SKM-1 treated with dmso at 0.1 percent for 144 hours (cell line): ENCODE data around the gene TFDP1.

Source experiments
- DNase-seq: peaks from one replicate; lab custom pipeline; 2025; ENCODE audit not compliant: unreplicated experiment; lab: John Stamatoyannopoulos, UW

The TFDP1 gene

DNA sequence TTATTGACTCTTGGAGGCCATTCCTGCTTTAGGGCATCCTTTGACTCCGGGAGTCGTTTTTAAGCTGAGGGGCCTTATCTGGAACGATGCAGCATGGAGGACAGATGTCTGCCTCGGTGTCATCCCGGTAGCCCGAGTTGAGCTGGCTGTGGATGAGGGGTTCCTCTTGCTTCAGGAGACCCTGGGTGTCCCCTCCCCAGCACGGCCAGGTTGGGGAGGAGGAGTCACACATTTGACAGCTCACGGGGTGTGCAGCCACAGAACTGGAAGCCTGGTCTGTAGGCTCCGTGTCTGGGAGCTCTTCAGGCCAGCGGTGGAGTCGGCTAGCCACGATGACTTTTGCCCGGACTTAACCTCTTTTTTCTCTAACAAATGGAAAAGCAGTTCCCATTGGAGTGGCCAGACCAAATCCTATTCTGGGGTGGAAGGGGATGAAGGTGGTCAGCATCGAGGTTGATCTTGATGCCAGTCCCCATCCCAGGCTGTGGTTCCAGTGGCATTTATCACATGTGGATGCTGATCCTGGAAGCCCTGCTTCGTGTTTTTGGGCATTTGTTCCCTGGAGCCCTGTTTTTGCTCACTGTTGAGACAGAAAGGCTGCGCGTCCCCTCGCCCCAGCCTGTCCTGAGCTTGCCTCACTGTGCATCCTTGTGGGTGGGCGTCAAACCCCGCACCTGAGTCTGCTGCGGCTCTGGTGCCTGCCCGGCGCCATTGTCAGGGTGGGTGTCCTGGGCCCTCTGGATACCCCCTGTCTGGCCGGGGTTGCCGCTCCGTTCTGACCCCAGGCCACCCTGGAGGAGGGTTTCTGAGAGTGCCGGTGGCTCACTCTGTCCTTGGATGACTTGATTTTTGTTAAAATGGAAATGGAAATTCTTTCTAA lies 12.0 kb downstream of the TFDP1 start:
- DNase-seq, result no peak

DNA sequence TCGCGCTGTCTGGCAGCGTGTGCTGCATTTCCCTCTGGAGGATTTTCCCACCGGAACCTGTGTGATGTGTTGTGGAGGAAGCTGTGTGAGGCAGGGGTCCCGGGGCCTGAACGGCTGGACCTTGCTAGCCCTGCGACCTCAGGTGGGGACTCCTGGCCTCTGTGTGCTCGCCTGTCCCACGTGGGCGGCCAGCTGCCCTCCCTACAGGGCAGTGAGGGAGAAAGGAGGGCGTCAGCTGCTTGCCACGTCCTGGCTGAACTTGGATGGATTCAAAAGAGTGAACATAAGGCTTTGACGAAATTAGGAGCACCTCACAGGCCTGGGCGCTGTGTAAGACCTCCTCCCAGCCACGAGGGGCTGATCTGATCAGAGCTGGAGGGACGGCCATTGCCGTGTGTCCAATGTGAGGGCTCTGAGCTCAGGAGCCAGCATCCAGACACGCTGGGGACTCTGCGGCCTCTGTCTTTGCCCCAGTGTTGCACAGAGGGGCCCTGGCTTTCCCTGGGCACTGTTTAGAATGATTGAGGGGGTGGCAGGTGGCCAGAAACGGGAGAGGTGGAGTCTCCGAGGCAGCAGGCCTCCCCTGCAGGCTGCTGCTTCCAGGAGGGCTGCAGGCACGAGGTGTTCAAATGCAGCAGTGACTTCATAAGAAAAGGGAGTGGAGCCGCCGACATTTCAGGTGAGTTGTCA lies 13.0 kb downstream of the TFDP1 start:
- DNase-seq, result no peak

DNA sequence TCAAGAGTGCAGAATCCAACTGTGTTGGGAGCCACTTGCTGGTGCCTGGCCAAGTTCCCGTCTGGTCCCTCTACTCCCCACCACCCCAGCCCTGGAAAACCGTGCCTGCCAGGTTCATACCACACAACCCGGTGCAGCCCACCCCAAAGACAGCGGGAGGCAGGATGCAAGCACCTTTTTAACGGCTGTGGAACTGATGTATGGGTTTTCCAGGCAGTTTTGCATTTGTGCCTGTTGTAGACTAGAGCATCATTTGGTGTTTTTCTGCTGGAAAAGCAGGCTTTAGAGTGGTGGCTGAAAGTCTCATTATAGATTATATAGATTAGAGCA lies 13.5 kb downstream of the TFDP1 start:
- DNase-seq, result no peak

DNA sequence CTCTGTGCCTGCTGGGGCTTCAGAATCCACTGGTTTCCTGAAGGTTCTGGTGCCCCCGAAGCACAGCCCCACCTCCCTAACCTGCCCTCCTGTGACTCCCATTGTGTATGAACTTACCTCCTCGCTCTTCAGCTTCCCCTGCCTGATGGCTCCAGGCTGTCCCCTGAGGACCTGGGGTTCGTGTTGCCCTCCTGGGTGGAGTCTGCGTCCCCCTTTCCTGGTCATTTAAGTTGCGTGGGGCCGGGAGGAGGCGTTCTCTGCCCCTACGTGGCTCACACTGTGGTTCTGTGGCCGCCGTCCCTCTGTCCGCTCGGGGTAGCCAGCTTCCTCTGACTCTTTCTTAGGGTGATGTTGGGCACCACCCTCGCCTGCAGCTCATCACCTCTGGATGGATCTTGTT lies 13.9 kb downstream of the TFDP1 start:
- no peak for DNase-seq

DNA sequence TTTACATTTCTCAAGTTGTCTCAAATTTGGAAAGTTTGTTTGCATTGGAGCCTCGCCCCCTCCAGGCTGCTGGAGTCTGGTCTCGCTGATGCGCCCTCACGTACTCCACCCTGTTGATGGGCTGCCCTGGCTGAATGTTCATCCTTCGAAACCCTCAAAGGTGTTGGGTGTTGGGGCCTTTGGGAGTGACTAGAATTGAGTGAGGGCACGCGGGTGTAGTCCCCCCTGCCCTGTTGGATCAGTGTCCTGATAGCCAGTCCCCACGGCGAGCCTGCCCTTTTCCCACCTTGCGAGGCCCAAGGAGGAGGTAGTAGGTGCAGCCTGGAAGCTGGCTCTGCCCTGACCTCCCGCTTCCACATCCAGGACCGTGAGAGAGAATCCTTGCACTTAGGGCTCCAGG lies 14.8 kb downstream of the TFDP1 start:
- DNase-seq, result no peak

DNA sequence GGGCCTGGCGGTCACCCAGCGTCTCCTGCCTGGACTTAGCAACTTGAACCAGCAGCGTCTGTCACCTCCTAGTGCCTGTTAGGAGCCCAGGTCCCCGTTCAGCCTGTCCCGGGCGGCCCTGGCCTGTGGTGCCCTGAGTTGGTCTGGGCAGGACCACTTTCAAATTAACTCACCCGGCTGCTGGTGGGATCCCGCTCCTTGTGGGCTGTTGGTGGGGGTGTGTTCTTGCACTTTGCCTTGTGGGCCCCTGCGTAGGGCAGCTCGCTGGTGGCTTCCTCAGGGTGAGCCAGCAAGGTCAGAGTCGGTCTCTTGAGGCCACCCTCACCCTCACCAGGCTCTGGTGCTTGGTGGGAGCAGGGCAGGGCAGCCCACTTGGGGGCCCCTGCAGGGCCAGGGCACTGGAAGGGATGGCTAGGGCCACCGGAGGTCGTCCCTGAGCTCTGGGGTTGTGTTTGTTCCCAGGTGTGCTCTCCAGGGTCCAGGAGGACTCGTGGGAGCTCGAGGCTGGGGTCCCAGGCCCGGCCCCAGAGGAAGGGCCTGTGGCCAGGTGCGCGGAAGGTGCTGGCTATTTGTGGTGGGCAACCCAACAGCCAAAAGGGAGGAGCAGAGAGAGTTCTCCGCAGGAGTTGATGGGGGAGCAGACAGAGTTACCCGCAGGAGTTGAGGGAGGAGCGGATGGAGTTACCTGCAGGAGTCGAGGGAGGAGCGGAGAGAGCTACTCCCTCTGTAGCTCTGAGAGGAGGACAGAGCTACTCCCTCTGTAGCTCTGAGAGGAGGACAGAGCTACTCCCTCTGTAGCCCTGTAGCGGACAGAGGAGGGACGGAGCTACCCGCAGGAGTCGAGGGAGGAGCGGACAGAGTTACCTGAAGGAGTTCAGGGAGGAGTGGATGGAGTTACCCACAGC lies 16.9 kb downstream of the TFDP1 start:
- DNase-seq, result no peak

DNA sequence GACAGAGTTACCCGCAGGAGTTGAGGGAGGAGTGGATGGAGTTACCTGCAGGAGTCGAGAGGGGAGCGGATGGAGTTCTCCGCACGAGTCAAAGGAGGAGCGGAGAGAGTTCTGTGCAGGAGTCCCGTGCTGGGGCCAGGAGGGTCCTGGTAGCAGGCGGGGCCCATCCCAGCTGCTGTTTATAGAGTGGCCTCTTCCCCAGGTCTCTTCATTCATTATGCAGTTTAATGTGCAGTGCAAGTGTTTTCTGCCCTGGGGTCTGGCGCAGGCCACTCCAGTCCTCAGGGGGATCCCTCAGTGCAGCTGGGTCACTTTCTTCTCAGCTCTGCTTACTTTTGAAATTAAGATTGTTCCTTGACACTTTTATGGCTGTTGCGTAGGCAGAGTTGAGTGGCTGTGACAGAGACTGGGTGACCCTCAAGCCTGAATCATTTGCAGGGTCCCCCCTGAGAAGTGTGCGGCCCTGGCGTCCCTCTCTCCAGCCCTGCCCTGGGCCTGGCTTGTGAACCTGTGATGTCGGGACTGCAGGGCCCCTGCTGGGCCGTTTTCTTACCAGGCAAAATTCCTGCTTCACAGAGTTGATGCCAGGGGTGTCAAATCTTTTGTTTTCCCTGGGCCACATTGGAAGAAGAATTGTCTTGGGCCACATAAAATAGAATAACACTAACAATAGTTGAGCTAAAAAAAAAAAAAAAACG lies 17.9 kb downstream of the TFDP1 start:
- no peak for DNase-seq

DNA sequence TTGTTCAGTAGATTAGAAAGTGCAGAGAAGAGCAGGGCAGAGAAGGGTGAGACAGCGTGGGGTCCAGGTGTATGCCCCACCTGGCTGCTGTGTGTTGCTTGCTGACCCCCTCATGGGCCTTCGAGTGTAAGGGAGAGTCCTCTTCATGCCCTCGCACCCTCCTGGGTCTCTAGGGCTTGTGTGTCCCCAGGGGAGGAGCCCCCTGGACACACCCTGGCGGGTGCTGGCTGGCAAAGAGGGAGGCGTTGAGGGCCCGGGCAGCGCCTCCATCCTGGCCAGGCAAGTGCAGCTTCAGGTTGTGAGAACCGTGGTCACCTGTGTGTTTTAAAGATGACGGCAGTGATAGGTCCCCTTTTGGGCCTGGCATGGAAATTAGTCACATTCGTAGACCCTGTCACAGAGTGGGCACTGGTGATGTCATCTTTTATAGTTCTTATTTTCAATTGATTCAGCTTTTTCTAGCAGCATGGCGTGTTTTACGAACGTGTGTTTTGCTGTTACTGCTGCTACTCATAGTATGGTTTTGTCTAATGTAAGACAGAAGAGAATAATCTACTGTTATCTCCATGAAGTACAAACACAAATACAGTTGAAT lies 18.7 kb downstream of the TFDP1 start:
- no peak for DNase-seq

DNA sequence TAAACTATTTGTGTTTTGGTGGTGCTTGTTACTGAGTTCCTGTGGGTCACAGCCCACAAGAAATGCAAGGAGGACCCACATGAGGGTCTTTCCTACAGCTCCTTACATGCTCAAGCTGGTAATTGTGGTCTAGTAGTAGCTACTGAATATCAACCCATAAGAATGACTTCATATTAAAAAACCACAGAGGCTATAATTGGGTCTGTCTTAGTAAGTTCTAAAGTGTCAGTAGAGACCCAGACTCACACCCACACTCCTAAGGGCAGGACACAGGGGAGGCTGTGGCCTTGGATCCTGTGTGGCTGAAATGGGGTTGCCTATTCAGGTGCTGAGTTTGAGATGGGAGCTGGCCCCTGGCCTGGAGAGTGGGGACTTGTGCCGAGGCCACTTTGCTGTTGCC lies 19.6 kb downstream of the TFDP1 start:
- DNase-seq, result no peak

DNA sequence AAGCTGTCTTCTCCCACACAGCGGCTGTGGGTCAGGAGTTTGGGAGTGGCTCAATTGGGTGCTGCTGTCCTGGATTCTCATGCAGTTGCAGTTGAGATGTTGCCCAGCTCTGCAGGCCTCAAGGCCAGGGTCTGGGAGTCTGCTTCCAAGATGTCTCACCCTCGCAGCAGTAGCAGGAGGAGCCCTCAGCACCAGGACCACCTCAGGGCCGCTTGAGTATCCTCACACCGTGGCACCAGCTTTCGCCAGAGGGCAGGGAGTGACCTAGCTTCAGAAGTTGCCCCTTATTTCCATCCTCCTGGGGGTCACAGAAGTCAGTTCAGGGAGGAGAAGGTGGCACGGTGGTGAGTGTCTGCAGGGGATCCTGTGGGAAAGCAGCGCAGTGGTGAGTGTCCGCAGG lies 20.9 kb downstream of the TFDP1 start:
- DNase-seq, result no peak

DNA sequence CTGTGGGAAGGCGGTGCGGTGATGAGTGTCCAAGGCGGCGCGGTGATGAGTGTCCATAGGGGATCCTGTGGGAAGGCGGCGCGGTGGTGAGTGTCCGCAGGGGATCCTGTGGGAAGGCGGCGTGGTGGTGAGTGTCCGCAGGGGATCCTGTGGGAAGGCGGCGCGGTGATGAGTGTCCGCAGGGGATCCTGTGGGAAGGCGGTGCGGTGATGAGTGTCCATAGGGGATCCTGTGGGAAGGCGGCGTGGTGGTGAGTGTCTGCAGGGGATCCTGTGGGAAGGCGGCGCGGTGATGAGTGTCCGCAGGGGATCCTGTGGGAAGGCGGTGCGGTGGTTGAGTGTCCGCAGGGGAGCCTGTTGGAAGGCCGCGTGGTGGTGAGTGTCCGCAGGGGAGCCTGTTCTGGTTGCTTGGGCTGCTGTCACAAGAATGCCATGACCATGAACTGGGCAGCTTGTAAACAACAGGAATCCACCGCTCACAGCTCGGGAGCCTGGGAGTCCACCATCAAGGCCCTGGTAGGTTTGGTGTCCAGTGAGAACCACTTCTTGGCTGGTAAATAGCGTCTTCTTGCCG lies 21.4 kb downstream of the TFDP1 start:
- no peak for DNase-seq

DNA sequence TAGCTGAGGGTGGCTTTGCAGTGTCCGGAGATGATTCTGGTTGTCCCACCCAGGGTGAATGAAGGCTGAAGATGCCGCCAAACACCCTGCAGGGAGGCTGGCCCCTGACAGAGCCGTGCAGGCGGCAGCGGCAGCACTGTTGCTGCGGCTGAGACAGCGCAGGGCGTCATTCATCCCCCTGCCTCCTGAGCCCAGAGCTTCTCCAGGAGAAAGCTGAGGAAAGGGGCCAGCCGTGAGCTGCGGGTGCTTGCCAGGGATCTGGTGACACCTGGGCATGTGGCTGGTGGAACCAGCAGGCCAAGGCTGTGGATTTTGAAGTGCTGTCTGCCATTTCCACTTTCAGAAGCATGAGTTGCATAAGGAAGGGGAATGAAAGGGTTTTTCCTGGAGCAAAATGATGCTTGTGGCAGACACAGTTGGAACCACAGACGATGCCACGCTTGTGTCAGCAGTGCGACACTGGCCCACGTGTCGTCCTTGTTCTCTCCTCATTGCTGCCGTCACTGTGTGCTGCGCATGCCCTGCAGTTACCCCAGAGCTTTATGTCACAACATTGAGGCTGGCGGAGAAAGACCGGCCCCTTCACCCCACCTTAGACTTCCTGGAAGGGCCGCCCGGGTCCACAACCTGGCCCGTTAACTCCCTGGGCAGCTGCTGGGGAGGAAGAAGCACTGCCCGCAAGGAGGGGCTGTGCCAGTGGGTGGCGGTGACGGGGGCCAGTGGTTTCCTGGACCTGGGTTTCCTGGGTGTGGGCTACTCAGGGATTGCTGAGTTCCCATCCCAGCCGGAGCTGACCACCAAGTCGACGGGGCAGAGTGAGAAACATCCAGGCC lies 22.7 kb downstream of the TFDP1 start:
- DNase-seq, result no peak

DNA sequence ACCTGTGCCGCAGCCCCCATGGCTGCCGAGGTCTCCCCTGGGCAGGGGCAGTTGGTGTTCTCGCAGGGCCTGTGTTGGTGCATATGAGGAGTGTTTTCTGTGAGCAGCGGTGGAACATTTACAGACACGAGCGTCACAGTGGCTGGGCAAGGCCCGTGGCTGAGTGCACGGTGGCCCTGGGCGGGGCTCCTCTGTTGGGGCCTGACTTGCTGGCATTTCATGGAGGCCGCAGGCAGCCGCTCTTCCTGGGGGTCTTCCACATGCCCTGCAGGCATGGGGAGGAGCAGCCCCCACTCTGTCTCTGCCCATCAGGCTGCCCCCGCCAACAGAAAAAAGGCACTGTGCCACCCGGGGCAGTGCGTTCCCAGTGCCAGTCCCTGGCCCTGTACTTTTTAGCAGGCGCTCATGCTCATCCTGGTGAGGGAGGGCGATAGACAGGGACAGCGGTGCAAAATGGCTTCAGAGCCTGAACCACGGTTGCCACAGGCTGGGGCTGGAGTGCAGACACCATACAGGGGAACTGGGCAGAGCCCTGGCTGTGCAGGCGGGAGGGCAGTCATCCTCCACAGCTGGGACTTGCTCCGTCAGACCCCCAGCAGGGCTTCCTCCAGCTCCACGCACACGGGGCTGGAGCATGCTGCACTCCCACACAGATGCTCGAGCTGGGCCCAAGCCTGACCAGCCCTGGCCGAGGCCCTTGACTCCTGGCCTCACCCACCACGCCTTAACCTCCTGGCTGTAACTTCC lies 23.5 kb downstream of the TFDP1 start:
- DNase-seq, result no peak

DNA sequence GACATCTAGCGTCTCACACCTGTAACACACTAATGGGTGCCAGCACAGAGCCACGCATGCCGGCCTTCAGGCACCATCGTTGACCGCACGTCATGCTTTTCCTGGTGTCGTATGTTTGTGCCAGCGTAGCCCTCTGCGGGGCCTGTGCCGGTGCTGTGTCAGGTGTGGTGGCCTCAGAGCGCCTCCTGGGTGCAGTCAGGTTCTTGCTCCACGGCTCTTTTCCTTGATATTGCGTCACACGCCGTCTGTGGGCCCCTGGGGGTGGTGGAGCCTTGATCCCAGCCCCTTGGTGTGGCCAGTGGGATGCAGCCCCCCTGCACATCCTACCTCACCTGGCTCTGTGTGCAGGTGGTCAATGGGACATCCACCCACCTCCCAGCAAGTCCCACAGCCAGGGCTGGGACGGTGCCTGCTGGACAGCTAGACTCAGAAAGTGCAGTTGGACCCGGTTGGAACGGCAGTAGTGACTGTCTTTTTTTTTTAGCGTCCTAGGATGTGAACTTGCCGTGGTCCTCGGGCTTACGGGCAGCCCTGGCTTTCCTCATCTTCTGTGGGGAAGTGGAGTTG lies 24.5 kb downstream of the TFDP1 start:
- no peak for DNase-seq

DNA sequence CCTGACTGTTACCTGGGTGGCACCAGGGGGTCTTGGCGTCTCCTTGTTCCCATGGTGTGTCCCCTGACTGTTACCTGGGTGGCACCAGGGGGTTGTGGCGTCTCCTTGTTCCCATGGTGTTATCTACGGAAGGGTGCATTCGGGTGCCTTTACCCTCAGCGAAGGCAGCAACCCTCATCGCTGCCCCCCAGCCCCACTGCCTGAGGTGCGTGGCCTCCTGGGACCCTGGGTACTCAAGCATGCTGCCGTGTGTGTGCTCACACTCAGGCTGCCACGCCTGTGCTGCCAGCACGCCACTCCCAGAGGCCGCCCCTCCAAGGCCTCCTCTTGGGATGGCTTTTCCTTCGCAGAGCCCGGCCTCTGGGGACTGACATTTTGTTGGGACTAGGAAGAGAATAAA lies 25.1 kb downstream of the TFDP1 start:
- DNase-seq, result no peak

DNA sequence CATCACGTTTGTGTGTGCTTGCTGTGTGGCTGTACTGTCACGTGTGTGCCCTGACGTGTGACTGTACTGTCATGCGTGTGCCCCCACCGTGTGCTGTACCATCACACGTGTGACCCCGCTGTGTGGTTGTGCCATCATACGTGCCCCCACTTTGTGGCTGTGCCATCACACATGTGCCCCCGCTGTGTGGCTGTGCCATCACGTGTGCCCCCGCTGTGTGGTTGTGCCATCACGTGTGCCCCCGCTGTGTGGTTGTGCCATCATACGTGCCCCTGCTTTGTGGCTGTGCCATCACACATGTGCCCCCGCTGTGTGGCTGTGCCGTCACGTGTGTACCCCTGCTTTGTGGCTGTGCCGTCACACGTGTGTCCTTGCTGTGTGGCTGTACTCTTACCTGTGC lies 25.7 kb downstream of the TFDP1 start:
- no peak for DNase-seq

DNA sequence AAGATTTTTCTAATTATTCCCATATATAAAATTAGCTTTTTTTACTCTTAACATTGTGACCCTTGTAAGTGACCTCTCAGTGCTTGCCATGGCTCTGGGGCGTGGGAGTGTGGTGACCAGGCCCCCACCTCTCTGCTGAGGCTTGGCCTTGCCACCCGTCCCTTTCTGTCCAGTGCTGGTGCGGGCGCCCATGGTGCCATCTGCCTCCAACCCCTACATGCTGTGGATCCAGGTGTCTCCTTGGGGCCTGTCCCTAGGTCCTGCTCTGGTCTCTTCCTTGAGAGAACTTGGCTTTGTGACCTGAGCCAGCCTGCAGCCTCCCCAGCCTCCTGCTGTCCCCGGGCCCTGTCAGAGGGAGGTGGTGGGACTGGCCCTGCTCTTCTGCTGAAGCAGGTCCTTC lies 27.4 kb downstream of the TFDP1 start:
- no peak for DNase-seq

DNA sequence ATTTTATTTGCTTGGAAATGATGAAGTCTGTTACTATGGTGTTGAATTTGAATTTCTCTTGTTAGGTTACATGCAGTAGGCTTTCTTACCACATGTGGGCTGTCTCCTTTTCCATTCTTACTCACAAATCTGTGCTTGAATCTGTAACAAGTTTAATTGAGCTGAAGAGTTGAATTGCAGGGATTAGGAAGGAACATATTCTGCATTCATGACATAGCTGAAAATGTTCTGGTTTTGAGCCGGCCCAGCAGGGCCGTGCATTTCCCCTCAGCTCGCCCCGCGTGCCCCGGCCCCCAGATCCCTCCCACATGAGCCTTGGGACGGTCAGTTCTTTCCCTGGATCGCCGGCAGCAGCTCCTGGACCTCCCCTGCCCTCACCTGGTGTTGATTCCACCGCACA lies 28.1 kb downstream of the TFDP1 start:
- DNase-seq, result no peak
